Loucy (cell line): ENCODE measurements around the gene BCAP29.

Source experiments
- H2AFZ ChIP-seq: fragments of 200-600 bp; sonication (generic); 2 replicates; pipeline ENCODE4 v1.6.0; 2016; ENCODE audit warnings: antibody characterized with exemption, mild to moderate bottlenecking, low read length, moderate library complexity
- H3F3A ChIP-seq: fragments of 200-600 bp; 2 replicates; pipeline ENCODE4 v1.6.0; 2016; ENCODE audit warnings: antibody characterized with exemption, low read depth, mild to moderate bottlenecking
- H3K27me3 ChIP-seq: fragments of 200-600 bp; sonication (generic); 2 replicates; pipeline ENCODE4 v1.6.1; 2014; ENCODE audit warnings: low read length, mild to moderate bottlenecking; ENCODE audit not compliant: insufficient read depth, poor library complexity, severe bottlenecking
- H3K36me3 ChIP-seq: fragments of 200-600 bp; sonication (generic); 2 replicates; pipeline ENCODE4 v1.6.1; 2016; ENCODE audit warnings: low read length; ENCODE audit not compliant: insufficient read depth
- H3K4me1 ChIP-seq: fragments of 200-600 bp; sonication (generic); 2 replicates; pipeline ENCODE4 v1.5.1; 2014; ENCODE audit warnings: low read length, mild to moderate bottlenecking; ENCODE audit not compliant: insufficient read depth, poor library complexity, severe bottlenecking
- H3K4me2 ChIP-seq: fragments of 200-600 bp; sonication (generic); 2 replicates; pipeline ENCODE4 v1.6.0; 2014; ENCODE audit warnings: antibody characterized with exemption, low read length, low read depth, mild to moderate bottlenecking; ENCODE audit not compliant: poor library complexity, severe bottlenecking
- H3K4me3 ChIP-seq: fragments of 200-600 bp; sonication (generic); 2 replicates; pipeline ENCODE4 v1.5.1; 2014; ENCODE audit warnings: low read length, mild to moderate bottlenecking, mixed read lengths; ENCODE audit not compliant: poor library complexity, severe bottlenecking
- H3K79me2 ChIP-seq: fragments of 200-600 bp; sonication (generic); 2 replicates; pipeline ENCODE4 v1.6.1; 2014; ENCODE audit warnings: low read length; ENCODE audit not compliant: insufficient read depth
- H3K9ac ChIP-seq: fragments of 200-600 bp; sonication (generic); 2 replicates; pipeline ENCODE4 v1.6.0; 2014; ENCODE audit warnings: mild to moderate bottlenecking, low read depth, low read length, moderate library complexity; ENCODE audit not compliant: poor library complexity, severe bottlenecking
- H3K9me2 ChIP-seq: fragments of 200-600 bp; sonication (generic); replicated peaks from 2 replicates; pipeline ENCODE4 v1.6.1; 2016; ENCODE audit warnings: low read depth, low read length, mixed read lengths
- H3K9me3 ChIP-seq: fragments of 200-600 bp; sonication (generic); 2 replicates; pipeline ENCODE4 v1.6.1; 2014; ENCODE audit warnings: mild to moderate bottlenecking, antibody characterized with exemption, low read length, low read depth; ENCODE audit not compliant: insufficient read depth
- H4K20me1 ChIP-seq: fragments of 200-600 bp; sonication (generic); 2 replicates; pipeline ENCODE4 v1.6.0; 2014; ENCODE audit warnings: antibody characterized with exemption, low read length, mild to moderate bottlenecking; ENCODE audit not compliant: insufficient read depth, poor library complexity, severe bottlenecking
- EZH2phosphoT487 ChIP-seq: fragments of 200-600 bp; IDR thresholded peaks from 2 replicates; pipeline ENCODE4 v1.6.1; 2018; ENCODE audit warnings: antibody characterized with exemption, mild to moderate bottlenecking, moderate library complexity, borderline replicate concordance
- TF ChIP-seq, protein P1 (sequence below): fragments of 200-600 bp; sonication (generic); conservative IDR thresholded peaks from 2 replicates; pipeline ENCODE4 v1.5.1; 2014; ENCODE audit warnings: mild to moderate bottlenecking, antibody characterized with exemption, low read length

BCAP29 gene

DNA sequence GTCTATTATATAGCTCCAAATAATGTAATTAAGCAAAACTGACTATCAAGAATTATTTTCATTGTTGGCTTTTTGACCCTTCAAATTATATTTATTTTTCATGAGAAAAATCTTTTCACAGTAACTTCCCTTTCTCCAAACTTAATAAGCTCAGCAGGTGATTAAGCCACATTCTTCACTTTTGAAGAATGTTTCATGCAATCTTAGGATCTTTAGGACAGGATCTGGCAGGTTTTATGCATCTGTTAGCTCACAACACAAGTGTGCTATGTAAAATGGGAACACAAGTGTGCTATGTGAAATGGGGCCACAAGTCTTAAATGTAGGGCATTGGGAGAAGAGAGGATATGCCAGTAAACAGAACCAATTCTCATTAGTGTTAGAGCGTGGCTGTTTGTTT, 26.3 kb downstream of the BCAP29 start:
- no peaks in the 10 kb centered on the region for H3K4me1 ChIP-seq
- no peak for TF ChIP-seq EZH2phosphoT487
- H3F3A ChIP-seq, result no peaks in the 10 kb centered on the region

DNA sequence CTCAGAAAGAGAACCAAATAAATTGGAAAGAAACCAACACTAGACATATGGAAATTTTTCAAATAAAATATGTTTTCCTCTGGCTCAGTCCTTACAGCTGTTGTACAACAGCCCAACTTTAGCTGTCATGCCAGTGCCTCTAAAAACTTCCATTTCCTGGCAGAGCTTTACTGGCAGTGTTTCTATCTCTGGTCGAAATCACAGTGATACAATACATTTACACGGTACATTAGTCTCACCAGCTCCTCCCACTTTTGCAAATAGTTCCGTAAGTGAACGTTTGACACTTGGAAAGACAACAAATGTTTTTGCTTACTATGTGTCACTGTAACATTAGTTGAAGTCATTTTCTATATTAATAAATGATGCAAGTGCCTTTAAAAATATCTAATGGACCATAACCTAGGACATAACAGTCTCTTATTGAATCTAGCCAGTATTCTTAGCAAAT, 29.8 kb downstream of the BCAP29 start:
- H3K36me3 ChIP-seq, result peaks cover 19% of the 10 kb centered on the region; the same call in 1 of the 2 replicates
- H2AFZ ChIP-seq, result no peak overlapping the region
- H3K27me3 ChIP-seq, result no peaks in the 10 kb centered on the region
- H3K4me2 ChIP-seq, result no peak overlapping the region
- H3K9me2 ChIP-seq, result no peaks in the 10 kb centered on the region
- H3K79me2 ChIP-seq, result no peaks in the 10 kb centered on the region
- no peak overlapping the region for H3K9ac ChIP-seq
- no peaks in the 10 kb centered on the region for H3K9me3 ChIP-seq
- H4K20me1 ChIP-seq, result no peaks in the 10 kb centered on the region
- H3F3A ChIP-seq, result no peaks in the 10 kb centered on the region
- no peaks in the 10 kb centered on the region for H3K4me1 ChIP-seq
- TF ChIP-seq EZH2phosphoT487, result no peak
- TF ChIP-seq, protein P1, sequence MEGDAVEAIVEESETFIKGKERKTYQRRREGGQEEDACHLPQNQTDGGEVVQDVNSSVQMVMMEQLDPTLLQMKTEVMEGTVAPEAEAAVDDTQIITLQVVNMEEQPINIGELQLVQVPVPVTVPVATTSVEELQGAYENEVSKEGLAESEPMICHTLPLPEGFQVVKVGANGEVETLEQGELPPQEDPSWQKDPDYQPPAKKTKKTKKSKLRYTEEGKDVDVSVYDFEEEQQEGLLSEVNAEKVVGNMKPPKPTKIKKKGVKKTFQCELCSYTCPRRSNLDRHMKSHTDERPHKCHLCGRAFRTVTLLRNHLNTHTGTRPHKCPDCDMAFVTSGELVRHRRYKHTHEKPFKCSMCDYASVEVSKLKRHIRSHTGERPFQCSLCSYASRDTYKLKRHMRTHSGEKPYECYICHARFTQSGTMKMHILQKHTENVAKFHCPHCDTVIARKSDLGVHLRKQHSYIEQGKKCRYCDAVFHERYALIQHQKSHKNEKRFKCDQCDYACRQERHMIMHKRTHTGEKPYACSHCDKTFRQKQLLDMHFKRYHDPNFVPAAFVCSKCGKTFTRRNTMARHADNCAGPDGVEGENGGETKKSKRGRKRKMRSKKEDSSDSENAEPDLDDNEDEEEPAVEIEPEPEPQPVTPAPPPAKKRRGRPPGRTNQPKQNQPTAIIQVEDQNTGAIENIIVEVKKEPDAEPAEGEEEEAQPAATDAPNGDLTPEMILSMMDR, result no peak
- H3K4me3 ChIP-seq, result no peak overlapping the region

More for the DNA sequence above, 26.3 kb downstream of the BCAP29 start:
- no peaks in the 10 kb centered on the region for H3K9me3 ChIP-seq
- H4K20me1 ChIP-seq, result no peaks in the 10 kb centered on the region
- H3K9ac ChIP-seq, result no peak overlapping the region
- no peaks in the 10 kb centered on the region for H3K9me2 ChIP-seq
- H3K79me2 ChIP-seq, result no peaks in the 10 kb centered on the region
- H2AFZ ChIP-seq, result no peak overlapping the region
- H3K4me2 ChIP-seq, result no peak overlapping the region
- H3K36me3 ChIP-seq, result peaks cover 3% of the 10 kb centered on the region; the same call in 1 of the 2 replicates
- no peaks in the 10 kb centered on the region for H3K27me3 ChIP-seq
- no peak overlapping the region for H3K4me3 ChIP-seq

- Histone ChIP-seq H3K9me3 (no peaks in the 10 kb centered on the region), H3K79me2 (no peaks in the 10 kb centered on the region), H2AFZ (no peak overlapping the region), H4K20me1 (no peaks in the 10 kb centered on the region), H3K9me2 (no peaks in the 10 kb centered on the region), H3K36me3 (peaks cover 20% of the 10 kb centered on the region; the same call in 1 of the 2 replicates), H3F3A (no peaks in the 10 kb centered on the region), H3K27me3 (no peaks in the 10 kb centered on the region), H3K4me3 (no peak overlapping the region), H3K4me1 (no peaks in the 10 kb centered on the region), H3K4me2 (no peak overlapping the region), H3K9ac (no peak overlapping the region)
- no peak for TF ChIP-seq EZH2phosphoT487
- TF ChIP-seq, protein P1, result no peak
Measured at GRCh38 chr7:107610323-107610722, 30.3 kb downstream of the BCAP29 start.

DNA sequence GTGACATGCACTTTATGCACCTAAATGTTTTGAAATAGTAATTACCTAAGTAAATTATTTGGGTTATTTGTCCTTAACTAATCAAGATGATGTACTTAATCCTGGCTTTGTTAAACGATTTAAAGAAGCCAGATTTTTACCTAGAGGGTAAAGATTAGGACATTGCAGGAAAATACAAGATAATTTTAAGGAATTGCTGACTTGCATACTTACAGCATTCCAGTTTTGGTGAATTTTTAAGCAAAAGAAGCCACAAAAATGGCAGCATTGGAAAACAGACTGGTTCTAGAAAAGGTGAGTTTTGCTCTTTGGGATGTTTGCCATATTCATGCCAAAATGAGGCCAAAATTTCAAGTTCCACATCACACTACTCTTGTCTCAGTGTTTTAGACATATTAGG, 33.4 kb downstream of the BCAP29 start:
- Histone ChIP-seq H3K9me3 (no peaks in the 10 kb centered on the region), H3K79me2 (no peaks in the 10 kb centered on the region), H3K36me3 (peaks cover 20% of the 10 kb centered on the region; the same call in 1 of the 2 replicates), H3K4me3 (no peak overlapping the region), H3K9me2 (no peaks in the 10 kb centered on the region), H3K4me2 (no peak overlapping the region), H3K27me3 (no peaks in the 10 kb centered on the region), H2AFZ (no peak overlapping the region), H4K20me1 (no peaks in the 10 kb centered on the region), H3F3A (no peaks in the 10 kb centered on the region), H3K9ac (no peak overlapping the region), H3K4me1 (no peaks in the 10 kb centered on the region)
- TF ChIP-seq EZH2phosphoT487, result no peak
- TF ChIP-seq, protein P1, result no peak
